Coronary artery (tissue), 2 donors: ENCODE measurements around the gene ATAD3A.
"Not testable (repeated sequence)": the region's sequence is repeated elsewhere in the genome, so short reads cannot be mapped to it uniquely, and the experiment has no call there.

Experiments
- DNase-seq: peaks from one replicate; pipeline ENCODE4 v3.0.0-alpha.2; 2017; ENCODE audit warnings: low spot score
- H3K27ac ChIP-seq, 2 donors: fragments of 200-600 bp; sonication (generic); one replicate each; pipeline ENCODE4 v1.5.1; 2016 to 2019
- H3K4me3 ChIP-seq: fragments of 200-600 bp; sonication (generic); 2 replicates; pipeline ENCODE4 v1.5.1; 2016; ENCODE audit warnings: mild to moderate bottlenecking, moderate library complexity
- TF ChIP-seq, protein P1 (sequence below): fragments of 200-600 bp; sonication (generic); IDR thresholded peaks from one replicate; pipeline ENCODE4 v1.5.1; 2019; ENCODE audit warnings: antibody characterized with exemption

Gene ATAD3A

DNA sequence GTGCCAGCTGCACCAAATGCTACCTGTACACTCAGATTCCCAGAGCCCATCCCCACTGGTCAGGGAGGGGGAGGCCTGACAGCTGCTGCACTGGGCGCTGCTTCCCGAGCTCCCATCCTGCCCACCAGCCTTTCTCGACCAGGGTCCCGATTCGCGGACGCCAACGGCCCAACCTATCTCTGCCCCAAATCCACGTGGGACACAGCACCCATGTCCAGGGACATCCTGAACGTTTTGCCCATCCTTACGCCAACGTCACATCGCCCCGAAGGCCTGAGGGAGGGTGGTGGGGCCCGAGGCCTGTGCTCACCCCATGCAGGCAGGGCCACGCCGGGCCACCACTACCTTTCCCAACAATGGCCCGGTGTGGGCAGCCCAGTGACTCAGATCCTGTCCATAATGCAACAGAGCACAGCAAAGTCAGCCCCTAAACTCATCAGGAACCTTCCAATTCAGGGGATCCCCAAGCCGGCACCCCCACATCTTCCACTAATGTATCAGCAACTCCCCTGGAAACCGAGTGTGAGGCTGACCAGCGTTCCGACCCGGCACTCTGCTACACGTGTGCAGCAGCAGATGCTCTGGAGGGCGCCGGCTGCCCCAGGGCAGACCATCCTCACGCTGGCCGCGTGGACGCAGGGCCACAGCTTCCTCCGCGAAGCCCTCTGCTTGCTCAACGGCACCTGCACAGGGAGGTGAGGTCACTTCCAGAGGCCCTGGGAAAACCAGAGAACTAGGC lies 39.7 kb downstream of the ATAD3A start:
- Histone ChIP-seq H3K27ac (no peak overlapping the region), H3K4me3 (no peak overlapping the region)
- no peak for DNase-seq
- TF ChIP-seq, protein P1, sequence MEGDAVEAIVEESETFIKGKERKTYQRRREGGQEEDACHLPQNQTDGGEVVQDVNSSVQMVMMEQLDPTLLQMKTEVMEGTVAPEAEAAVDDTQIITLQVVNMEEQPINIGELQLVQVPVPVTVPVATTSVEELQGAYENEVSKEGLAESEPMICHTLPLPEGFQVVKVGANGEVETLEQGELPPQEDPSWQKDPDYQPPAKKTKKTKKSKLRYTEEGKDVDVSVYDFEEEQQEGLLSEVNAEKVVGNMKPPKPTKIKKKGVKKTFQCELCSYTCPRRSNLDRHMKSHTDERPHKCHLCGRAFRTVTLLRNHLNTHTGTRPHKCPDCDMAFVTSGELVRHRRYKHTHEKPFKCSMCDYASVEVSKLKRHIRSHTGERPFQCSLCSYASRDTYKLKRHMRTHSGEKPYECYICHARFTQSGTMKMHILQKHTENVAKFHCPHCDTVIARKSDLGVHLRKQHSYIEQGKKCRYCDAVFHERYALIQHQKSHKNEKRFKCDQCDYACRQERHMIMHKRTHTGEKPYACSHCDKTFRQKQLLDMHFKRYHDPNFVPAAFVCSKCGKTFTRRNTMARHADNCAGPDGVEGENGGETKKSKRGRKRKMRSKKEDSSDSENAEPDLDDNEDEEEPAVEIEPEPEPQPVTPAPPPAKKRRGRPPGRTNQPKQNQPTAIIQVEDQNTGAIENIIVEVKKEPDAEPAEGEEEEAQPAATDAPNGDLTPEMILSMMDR = no peak

DNA sequence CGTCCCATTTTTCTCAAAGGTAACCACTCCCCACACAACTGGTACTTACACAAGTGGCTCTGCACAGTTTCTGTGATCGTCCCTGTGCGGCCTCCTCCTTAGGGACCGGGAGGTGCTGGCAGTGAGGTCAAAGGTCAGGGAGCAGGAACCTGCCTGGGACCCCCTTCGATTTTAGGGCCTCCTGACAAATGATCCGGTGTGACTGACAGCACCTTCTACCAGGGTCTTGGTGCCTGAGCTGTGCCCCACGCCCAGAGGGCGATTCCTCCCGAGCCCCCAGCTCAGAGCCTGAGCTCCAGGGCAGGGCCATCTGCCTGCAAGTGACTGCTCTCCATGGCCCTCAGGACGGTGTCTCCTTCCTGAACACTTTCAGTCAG lies 40.3 kb downstream of the ATAD3A start:
- no peak overlapping the region for H3K4me3 ChIP-seq
- TF ChIP-seq, protein P1 = no peak
- DNase-seq = no peak
- peak overlapping the region in 1 of 2 donors; percentile 10 for H3K27ac ChIP-seq

DNA sequence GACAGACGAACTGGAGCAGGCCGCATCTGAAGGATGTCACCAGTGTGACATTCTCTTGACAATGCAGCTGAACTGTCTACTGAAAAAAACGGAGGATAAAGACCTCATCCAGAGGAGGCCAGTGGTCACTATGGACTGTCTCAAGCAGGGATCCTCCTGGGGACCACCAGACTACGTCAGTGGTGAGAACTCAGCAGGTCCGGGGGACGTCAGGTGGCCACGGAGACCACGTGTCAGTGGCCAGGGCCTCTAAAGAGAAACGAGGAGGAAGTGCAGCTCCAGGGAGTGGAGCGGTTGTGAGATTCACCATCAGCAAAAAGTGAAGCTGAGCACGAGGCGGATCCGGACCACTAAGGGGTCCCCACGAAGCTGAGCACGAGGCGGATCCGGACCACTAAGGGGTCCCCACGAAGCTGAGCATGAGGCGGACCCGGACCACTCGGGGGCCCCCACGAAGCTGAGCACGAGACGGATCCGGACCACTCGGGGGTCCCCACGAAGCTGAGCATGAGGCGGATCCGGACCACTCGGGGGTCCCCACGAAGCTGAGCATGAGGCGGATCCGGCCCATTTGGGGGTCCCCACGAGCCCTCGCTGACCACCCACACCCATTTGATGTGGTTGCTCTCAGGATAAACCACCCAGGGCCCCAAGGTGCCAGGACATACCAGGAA lies 42.0 kb downstream of the ATAD3A start:
- Histone ChIP-seq H3K4me3 (no peak overlapping the region), H3K27ac (no peak overlapping the region)
- TF ChIP-seq, protein P1 = no peak
- DNase-seq = no peak

DNA sequence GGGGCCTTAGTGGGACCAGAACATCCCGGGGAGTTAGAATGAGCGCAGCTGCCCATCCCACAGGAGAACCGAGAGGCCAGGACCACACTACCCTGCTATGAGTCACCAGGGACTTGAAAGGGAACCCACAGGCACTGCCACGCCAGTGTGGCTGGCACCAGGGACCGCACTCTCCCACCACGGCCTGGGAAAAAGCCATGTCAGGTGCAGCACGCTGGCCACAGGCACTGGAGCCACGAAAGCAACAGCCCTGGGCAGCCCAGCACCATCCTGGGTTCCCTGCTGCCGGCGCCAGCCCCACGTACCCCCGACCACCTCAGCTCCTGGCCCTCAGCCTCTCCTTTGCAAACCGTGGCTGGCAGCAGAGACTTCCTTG lies 42.6 kb downstream of the ATAD3A start:
- TF ChIP-seq, protein P1 = no peak
- DNase-seq = no peak
- H3K4me3 ChIP-seq = no peak overlapping the region
- H3K27ac ChIP-seq = peak overlapping the region in 1 of 2 donors; percentile 0

DNA sequence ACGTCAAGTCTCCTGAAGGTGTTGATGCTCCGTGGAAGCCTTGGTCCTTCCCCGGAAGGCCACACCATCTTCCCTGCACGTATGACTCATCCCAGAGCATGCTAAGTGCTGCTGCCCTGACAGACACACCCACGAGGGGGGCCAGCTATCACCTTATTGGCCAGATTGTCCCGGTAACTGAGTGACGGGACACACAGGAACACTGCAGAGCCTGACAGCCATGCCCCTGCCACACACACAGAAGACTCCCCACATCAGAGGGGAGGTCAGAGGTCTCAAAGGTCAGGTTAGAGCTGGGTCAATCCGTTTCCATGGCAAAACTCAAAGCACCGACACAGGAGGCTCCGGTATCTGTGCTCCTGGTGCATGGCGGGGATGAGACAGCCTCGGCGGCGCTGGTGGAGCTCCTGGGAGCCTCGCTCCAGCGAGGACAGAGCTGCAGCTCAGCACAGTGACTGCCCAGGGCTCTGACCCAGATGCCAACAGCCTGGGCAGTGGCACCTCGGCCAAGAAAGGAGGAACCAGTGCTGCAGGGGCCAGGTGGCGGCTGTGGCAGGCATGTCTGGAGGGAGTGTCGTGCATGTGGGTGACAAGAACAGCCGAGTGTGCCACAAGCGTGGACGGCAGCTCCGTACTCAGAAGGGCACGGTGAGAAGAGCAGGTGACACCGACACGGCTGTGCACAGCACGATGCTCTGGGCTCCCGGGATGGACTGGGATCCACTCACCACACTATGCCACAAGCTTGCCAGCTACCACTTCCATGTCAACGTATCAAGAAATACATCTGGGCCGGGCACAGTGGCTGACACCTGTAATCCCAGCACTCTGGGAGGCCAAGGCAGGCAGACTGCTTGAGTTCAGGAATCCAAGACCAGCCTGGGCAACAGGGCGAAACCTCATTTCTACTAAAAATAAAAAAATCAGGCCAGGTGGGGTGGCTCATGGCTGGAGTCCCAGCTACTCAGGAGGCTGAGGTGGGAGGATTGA lies 43.3 kb downstream of the ATAD3A start:
- no peak for DNase-seq
- Histone ChIP-seq H3K4me3 (no peak overlapping the region), H3K27ac (peak overlapping the region in 1 of 2 donors; percentile 0)
- TF ChIP-seq, protein P1 = no peak

DNA sequence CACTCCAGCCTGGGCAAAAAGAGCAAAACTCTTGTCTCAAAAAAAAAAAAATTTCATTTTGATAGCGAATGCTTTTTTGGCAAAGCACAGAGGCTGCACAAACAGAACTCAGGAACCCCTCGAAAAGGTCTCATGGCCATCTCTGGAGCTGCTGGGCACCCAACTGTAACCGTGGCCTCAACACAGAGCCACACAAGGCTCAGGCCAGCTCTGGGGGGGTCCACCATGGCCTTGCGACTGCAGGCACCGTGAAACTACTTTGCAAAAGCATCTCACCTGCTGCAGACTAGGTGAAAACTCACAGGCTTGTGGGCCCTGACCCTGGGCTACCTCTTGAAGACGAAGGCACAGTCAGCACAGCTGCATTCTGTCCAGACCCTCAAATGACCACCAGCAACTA lies 44.5 kb downstream of the ATAD3A start:
- TF ChIP-seq, protein P1 = no peak
- H3K4me3 ChIP-seq = no peak overlapping the region
- DNase-seq = no peak
- no peak overlapping the region for H3K27ac ChIP-seq

DNA sequence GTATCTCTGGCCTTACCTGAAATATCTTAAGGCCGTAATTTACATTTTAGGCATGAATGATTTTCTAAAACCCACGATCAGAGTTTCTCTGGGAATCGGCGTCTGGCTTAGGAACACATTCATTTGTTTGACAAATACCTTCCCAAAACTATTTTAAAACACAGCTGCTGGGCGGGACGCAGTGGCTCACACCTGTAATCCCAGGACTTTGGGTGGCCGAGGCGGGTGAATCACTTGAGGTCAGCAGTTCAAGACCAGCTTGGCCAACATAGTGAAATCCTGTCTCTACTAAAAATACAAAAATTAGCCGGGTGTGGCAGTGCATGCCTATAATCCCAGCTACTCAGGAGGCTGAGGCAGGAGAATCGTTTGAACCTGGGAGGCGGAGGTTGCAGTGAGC lies 45.0 kb downstream of the ATAD3A start:
- not testable (repeated sequence) for DNase-seq, H3K4me3 ChIP-seq, H3K27ac ChIP-seq

DNA sequence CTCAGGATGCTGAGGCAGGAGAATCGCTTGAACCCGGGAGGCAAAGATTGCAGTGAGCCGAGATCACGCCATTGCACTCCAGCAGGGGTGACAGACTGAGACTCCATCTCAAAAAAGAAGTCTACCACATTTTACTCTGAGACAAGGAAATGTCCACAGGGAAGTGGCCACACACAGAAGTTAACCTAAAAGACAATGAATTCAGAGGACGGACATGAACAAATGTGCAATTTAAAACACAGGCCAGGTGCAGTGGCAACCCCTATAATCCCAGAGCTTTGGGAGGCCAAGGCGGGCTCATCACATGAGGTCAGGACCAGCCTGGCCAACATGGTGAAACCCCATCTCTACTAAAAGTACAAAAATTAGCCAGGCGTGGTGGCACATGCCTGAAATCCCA lies 45.7 kb downstream of the ATAD3A start:
- not testable (repeated sequence) for H3K27ac ChIP-seq, DNase-seq, H3K4me3 ChIP-seq
